Pancreas (tissue), 10 donors: ENCODE data around the gene S100A8. TPM values are rescaled to one million over a fixed set of nuclear protein-coding genes. Genes with fewer than 3 reads are reported as not detected.
A peak's percentile ranks its signal among the peaks of the same experiment; 100 is the strongest.
"Not testable (repeated sequence)": the region's sequence is repeated elsewhere in the genome, so short reads cannot be mapped to it uniquely, and the experiment has no call there.

Source experiments
- ATAC-seq, 4 donors: fragments of 200-7000 bp; cut with Tn5 transposase; one replicate each; pipeline versions ENCODE4 v1.8.0 to v1.9.1; 2020; ENCODE audit warnings: mild to moderate bottlenecking in 4 of 4, moderate library complexity in 4 of 4
- DNase-seq, 6 donors: peaks; one replicate each; pipeline ENCODE4 v3.0.0-alpha.2; 2020
- FAIRE-seq: peaks from 2 replicates; lab custom pipeline; 2012; peaks lifted over from hg19 to GRCh38; lab: Jason Lieb, UNC
- H3K27ac ChIP-seq, 4 donors: fragments of 200-600 bp; sonication (generic); 1 replicate in 3 of 4; 2 replicates in 1 of 4; pipeline versions ENCODE4 v1.5.0 to v1.8.0; 2020
- H3K27me3 ChIP-seq, 4 donors: fragments of 200-600 bp; one replicate each; pipeline ENCODE4 v1.8.0; 2021
- H3K36me3 ChIP-seq, 3 donors: fragments of 200-600 bp; sonication (generic) in 1 of 3; one replicate each; pipeline versions ENCODE4 v1.5.0 to v1.8.0; 2020 to 2021
- H3K4me1 ChIP-seq, 3 donors: fragments of 200-600 bp; one replicate each; pipeline ENCODE4 v1.8.0; 2021
- H3K4me3 ChIP-seq, 4 donors: fragments of 200-600 bp; sonication (generic) in 2 of 4; one replicate each; pipeline versions ENCODE4 v1.5.0 to v1.8.0; 2020 to 2021
- H3K9me3 ChIP-seq, 4 donors: fragments of 200-600 bp; one replicate each; pipeline ENCODE4 v1.8.0; 2021
- CTCF ChIP-seq, 4 donors: fragments of 200-600 bp; sonication (generic) in 3 of 4; IDR thresholded peaks; one replicate each; pipeline versions ENCODE4 v1.5.0 to v1.8.0; 2021; ENCODE audit warnings: antibody characterized with exemption in 4 of 4
- WGBS, 2 donors: extraction: QIAGEN DNeasy Blood & Tissue Kit; methylation state at CpG; one replicate each; pipeline ENCODE4 v1.1.7; 2013; 5-methylcytosine and 5-hydroxymethylcytosine counted together
- intact Hi-C, 3 donors: fragments of 100-400 bp; cut with DNase I; formaldehyde crosslinking; loops; one replicate each; pipeline versions ENCODE4 v1.11.1 to v1.14.2; 2022
- polyA plus RNA-seq, 2 donors: library from polyadenylated mRNA; stranded (reverse); fragments of 200-250 nt; gene quantifications; one replicate each; pipeline ENCODE4 v1.2.3, GENCODE V29; 2013
- total RNA-seq, 6 donors: library from RNA; stranded (reverse); fragmentation: NEBNext Ultra II Directional in 4 of 6; extraction: Animal tissue kit (Norgen Biotek cat#: 25700) in 4 of 6; gene quantifications; one replicate each; pipeline versions ENCODE4 v1.2.1 to v1.2.4, GENCODE V29; 2021 to 2023
- donor health status: healthy with polysubstance abuse.
- donor health status: DM: no; HTN: no; CAD: no; lungs with moderate emphysema.
- donor health status: DM: no; HTN: no; CAD: no.
- donor health status: control.
- donor health status: control.
- donor health status: Bipolar disorder and iron deficiency.
- donor health status: DM: yes; HTN: yes; CAD: no.
- donor health status: DM: no; HTN: no; CAD: no.
- donor health status: DM: no; HTN: no; CAD: no.
- donor health status: DM: yes; HTN: yes; CAD: no.

Gene S100A8
- total and polyA plus RNA-seq, 8 donors = 2.0 to 41.9 (median 19.7) TPM

GRCh38 chr1:153428073-153428638 is 37.3 kb upstream of the S100A8 start:
- TF ChIP-seq CTCF (IDR thresholded peaks at IDR 0.05) = no peak
- 51 to 61% methylated on average over 12 of the region's 12 CpGs for WGBS, 2 donors
- DNase-seq (no peak), FAIRE-seq (no peak), ATAC-seq (no peak)
- Histone ChIP-seq H3K27ac (no peak overlapping the region), H3K4me3 (no peak overlapping the region), H3K4me1 (no peaks in the 10 kb centered on the region), H3K9me3 (no peaks in the 10 kb centered on the region), H3K27me3 (peaks cover 0 to 2% (median 0%) of the 10 kb centered on the region in 4 donors), H3K36me3 (no peaks in the 10 kb centered on the region)
- intact Hi-C loops = no loop called here

GRCh38 chr1:153426809-153427208 is 35.9 kb upstream of the S100A8 start:
- H3K9me3 ChIP-seq = no peaks in the 10 kb centered on the region
- no peak overlapping the region for H3K27ac ChIP-seq
- H3K36me3 ChIP-seq = no peaks in the 10 kb centered on the region
- peaks cover 0 to 2% (median 0%) of the 10 kb centered on the region in 4 donors for H3K27me3 ChIP-seq
- ATAC-seq (no peak), DNase-seq (no peak), FAIRE-seq (no peak)
- H3K4me1 ChIP-seq = no peaks in the 10 kb centered on the region
- WGBS, 2 donors = 11 to 17% methylated on average over 1 of the region's 1 CpG
- H3K4me3 ChIP-seq = no peak overlapping the region
- intact Hi-C loops = no loop called here
- TF ChIP-seq CTCF (IDR thresholded peaks at IDR 0.05) = no peak

- peak; percentile 64 to 90 (median 77) for ATAC-seq
- Histone ChIP-seq H3K4me1 (no peaks in the 10 kb centered on the region), H3K9me3 (no peaks in the 10 kb centered on the region), H3K4me3 (no peak overlapping the region), H3K27ac (no peak overlapping the region), H3K36me3 (no peaks in the 10 kb centered on the region), H3K27me3 (no peaks in the 10 kb centered on the region)
- 5 to 8% methylated on average over 6 of the region's 6 CpGs for WGBS, 2 donors
- peak; percentile 48 to 84 (median 73) for DNase-seq
- no peak for TF ChIP-seq CTCF (IDR thresholded peaks at IDR 0.05)
- FAIRE-seq = peak; percentile 47
- intact Hi-C loops = no loop called here
These were observed 31.7 kb upstream of the S100A8 start for GRCh38 chr1:153422450-153423068.

GRCh38 chr1:153420306-153420705 is 29.4 kb upstream of the S100A8 start:
- 54 to 63% methylated on average over 2 of the region's 2 CpGs for WGBS, 2 donors
- TF ChIP-seq CTCF (IDR thresholded peaks at IDR 0.05) = no peak
- intact Hi-C loops = no loop called here
- FAIRE-seq = no peak
- H3K27ac ChIP-seq = no peak overlapping the region
- no peak for DNase-seq
- H3K4me1 ChIP-seq = no peaks in the 10 kb centered on the region
- H3K36me3 ChIP-seq = no peaks in the 10 kb centered on the region
- H3K27me3 ChIP-seq = no peaks in the 10 kb centered on the region
- no peak for ATAC-seq
- no peak overlapping the region for H3K4me3 ChIP-seq
- no peaks in the 10 kb centered on the region for H3K9me3 ChIP-seq

GRCh38 chr1:153419436-153419793 is 28.5 kb upstream of the S100A8 start:
- FAIRE-seq, ATAC-seq, H3K36me3 ChIP-seq, H3K4me1 ChIP-seq, H3K4me3 ChIP-seq, intact Hi-C loops, DNase-seq, H3K27me3 ChIP-seq, H3K9me3 ChIP-seq, H3K27ac ChIP-seq: not testable (repeated sequence)
- WGBS, 2 donors = 26 to 59% methylated on average over 2 of the region's 2 CpGs

GRCh38 chr1:153418758-153419435 is 28.0 kb upstream of the S100A8 start:
- H3K27ac ChIP-seq, H3K27me3 ChIP-seq, ATAC-seq, H3K4me3 ChIP-seq, intact Hi-C loops, DNase-seq, H3K4me1 ChIP-seq, FAIRE-seq, H3K9me3 ChIP-seq, H3K36me3 ChIP-seq: not testable (repeated sequence)
- WGBS, 2 donors = 40 to 55% methylated on average over 7 of the region's 7 CpGs
